SK-N-SH (cell line): ENCODE data around the gene GPR42. TPM values are rescaled to one million over a fixed set of nuclear protein-coding genes. Genes with fewer than 3 reads are reported as not detected.
"Not testable (repeated sequence)": the region's sequence is repeated elsewhere in the genome, so short reads cannot be mapped to it uniquely, and the experiment has no call there.

Experiments used
- CTCF ChIA-PET: fragments of 300-600, 350-600 bp; formaldehyde crosslinking; extraction: SDS; loops from one replicate; lab custom pipeline; 2021; lab: Yijun Ruan, JAX
- POLR2A ChIA-PET: fragments of 350-600 bp; sonication (Branson Sonifier 250); formaldehyde crosslinking; extraction: SDS; loops from one replicate; lab custom pipeline; 2020; ENCODE audit warnings: antibody characterized with exemption, inconsistent platforms; lab: Yijun Ruan, JAX
- DNase-seq: peaks from one replicate; pipeline ENCODE4 v3.0.0; 2012
- H2AFZ ChIP-seq: fragments of 200-600 bp; sonication (generic); 2 replicates; pipeline ENCODE4 v1.8.1; 2016; ENCODE audit warnings: antibody characterized with exemption, mild to moderate bottlenecking, low read depth
- H3F3A ChIP-seq: fragments of 200-600 bp; sonication (generic); replicated peaks from 2 replicates; pipeline ENCODE3; 2016; ENCODE audit warnings: antibody characterized with exemption, mild to moderate bottlenecking; ENCODE audit not compliant: insufficient read depth
- H3K27ac ChIP-seq, 2 experiments: fragments of 200-500 bp in 1 of 2; fragments of 200-600 bp in 1 of 2; sonication (Bioruptor generic) in 1 of 2; sonication (generic), shearing (Covaris generic) in 1 of 2; 2 replicates each; pipeline versions ENCODE4 v1.5.1 to v1.6.1; 2014 to 2016; ENCODE audit warnings: low read depth in 2 of 2, inconsistent platforms in 1 of 2, low read length in 1 of 2, mild to moderate bottlenecking in 1 of 2, mixed read lengths in 1 of 2
- H3K27me3 ChIP-seq: fragments of 200-600 bp; sonication (generic), shearing (Covaris generic); 2 replicates; pipeline ENCODE4 v1.6.1; 2016; ENCODE audit warnings: mixed run types; ENCODE audit not compliant: insufficient read depth
- H3K36me3 ChIP-seq, 2 experiments: fragments of 200-500 bp in 1 of 2; fragments of 200-600 bp in 1 of 2; sonication (Bioruptor generic) in 1 of 2; sonication (generic) in 1 of 2; replicated peaks in 1 of 2; 2 replicates each; pipeline versions ENCODE3 to v1.5.1; 2014 to 2016; ENCODE audit warnings: low read length in 1 of 2, mild to moderate bottlenecking in 1 of 2; ENCODE audit not compliant: insufficient read depth in 2 of 2, control insufficient read depth in 1 of 2
- H3K4me1 ChIP-seq, 2 experiments: fragments of 200-500 bp in 1 of 2; fragments of 200-600 bp in 1 of 2; sonication (Bioruptor generic) in 1 of 2; sonication (generic), shearing (Covaris generic) in 1 of 2; 2 replicates each; pipeline versions ENCODE4 v1.5.1 to v1.6.1; 2014 to 2016; ENCODE audit warnings: low read depth in 1 of 2, low read length in 1 of 2, mixed run types in 1 of 2; ENCODE audit not compliant: insufficient read depth in 2 of 2, control insufficient read depth in 1 of 2
- H3K4me2 ChIP-seq: fragments of 200-600 bp; sonication (generic), shearing (Covaris generic); 2 replicates; pipeline ENCODE4 v1.6.1; 2017; ENCODE audit warnings: mixed run types
- H3K4me3 ChIP-seq, 2 experiments: fragments of 200-500 bp in 1 of 2; fragments of 200-600 bp in 1 of 2; sonication (Bioruptor generic) in 1 of 2; sonication (generic), shearing (Covaris generic) in 1 of 2; 2 replicates each; pipeline versions ENCODE4 v1.5.1 to v1.8.1; 2014 to 2016; ENCODE audit warnings: low read depth in 2 of 2, inconsistent platforms in 1 of 2, low read length in 1 of 2, mild to moderate bottlenecking in 1 of 2, mixed read lengths in 1 of 2, moderate library complexity in 1 of 2
- H3K79me2 ChIP-seq: fragments of 200-600 bp; sonication (generic); 2 replicates; pipeline ENCODE4 v1.8.1; 2017; ENCODE audit warnings: mild to moderate bottlenecking; ENCODE audit not compliant: insufficient read depth
- H3K9ac ChIP-seq: fragments of 200-600 bp; sonication (generic); 2 replicates; pipeline ENCODE4 v1.6.1; 2017; ENCODE audit warnings: mixed run types
- H3K9me2 ChIP-seq: fragments of 200-600 bp; sonication (generic); 2 replicates; pipeline ENCODE4 v1.6.1; 2017; ENCODE audit warnings: mixed run types
- H3K9me3 ChIP-seq: fragments of 200-600 bp; sonication (generic); 2 replicates; pipeline ENCODE4 v1.6.1; 2017; ENCODE audit warnings: mixed run types, mild to moderate bottlenecking, moderate library complexity
- H4K20me1 ChIP-seq: fragments of 200-600 bp; sonication (generic); 2 replicates; pipeline ENCODE4 v1.6.1; 2017; ENCODE audit warnings: mild to moderate bottlenecking, mixed run types; ENCODE audit not compliant: insufficient read depth
- FOXJ3 ChIP-seq: sonication (generic); formaldehyde crosslinking; IDR thresholded peaks from 2 replicates; pipeline ENCODE4 v1.5.1; 2020; ENCODE audit warnings: mild to moderate bottlenecking, missing genetic modification reagents
- GATA2 ChIP-seq: sonication (generic); formaldehyde crosslinking; IDR thresholded peaks from 2 replicates; pipeline ENCODE4 v1.5.0; 2020; ENCODE audit warnings: mild to moderate bottlenecking, missing genetic modification reagents
- JUND ChIP-seq: IDR thresholded peaks from 2 replicates; pipeline ENCODE4 v1.4.0; 2012
- MEF2A ChIP-seq: IDR thresholded peaks from 2 replicates; pipeline ENCODE4 v1.4.0; 2012; ENCODE audit warnings: low read depth, borderline replicate concordance
- NRF1 ChIP-seq: IDR thresholded peaks from 2 replicates; pipeline ENCODE4 v1.6.1; 2012; ENCODE audit warnings: low read depth, mild to moderate bottlenecking, low read length
- POLR2AphosphoS5 ChIP-seq: IDR thresholded peaks from 2 replicates; pipeline ENCODE4 v1.6.1; 2012; ENCODE audit warnings: low read depth, low read length
- RAD21 ChIP-seq: IDR thresholded peaks from 2 replicates; pipeline ENCODE4 v1.6.1; 2012; ENCODE audit warnings: mild to moderate bottlenecking, low read length
- RFX5 ChIP-seq: IDR thresholded peaks from 2 replicates; pipeline ENCODE4 v1.6.1; 2012; ENCODE audit warnings: mild to moderate bottlenecking, improper control_type of control experiment, low read length
- RXRA ChIP-seq: IDR thresholded peaks from 2 replicates; pipeline ENCODE4 v1.4.0; 2012; ENCODE audit warnings: low read depth, mild to moderate bottlenecking, borderline replicate concordance
- TCF12 ChIP-seq: IDR thresholded peaks from 2 replicates; pipeline ENCODE4 v1.4.0; 2012
- TEAD4 ChIP-seq: IDR thresholded peaks from 2 replicates; pipeline ENCODE4 v1.4.0; 2012; ENCODE audit warnings: mild to moderate bottlenecking, borderline replicate concordance; ENCODE audit not compliant: insufficient read depth
- USF1 ChIP-seq: IDR thresholded peaks from 2 replicates; pipeline ENCODE4 v1.4.0; 2012; ENCODE audit warnings: low read depth, borderline replicate concordance
- USF2 ChIP-seq: fragments of 150-350 bp; IDR thresholded peaks from 2 replicates; pipeline ENCODE4 v1.6.1; 2017; ENCODE audit warnings: antibody characterized with exemption, low read length, low read depth, borderline replicate concordance
- ZBTB33 ChIP-seq: IDR thresholded peaks from 2 replicates; pipeline ENCODE4 v1.4.0; 2012; ENCODE audit warnings: low read depth, borderline replicate concordance
- WGBS: methylation state at CpG from one replicate; pipeline ENCODE4 v1.1.6; 2017; ENCODE audit warnings: low lambda C conversion rate; 5-methylcytosine and 5-hydroxymethylcytosine counted together
- polyA plus RNA-seq, 3 experiments: library from polyadenylated mRNA; depleted of rRNA; stranded (reverse); fragments of >200 nt; gene quantifications; 2 replicates each; pipeline ENCODE4 v1.2.3, GENCODE V29; 2012

Gene GPR42
- polyA plus RNA-seq, 1 of the 3 experiments (the other 2 are of a cell fraction): not detected

- no peak for DNase-seq
- peaks cover 25% of the 10 kb centered on the region; the same call in 1 of the 2 replicates for H3K27me3 ChIP-seq
- no peak overlapping the region for H3K27ac ChIP-seq
- no peak overlapping the region for H3K4me2 ChIP-seq
- no peaks in the 10 kb centered on the region for H4K20me1 ChIP-seq
- CTCF ChIA-PET: interaction anchor here (0.8 to 1.3 kb wide), 2 partner anchors 25 to 118 kb away, joined by 3 to 4 read pairs; no protein-coding TSS in a partner anchor
- H2AFZ ChIP-seq: no peak overlapping the region
- H3K79me2 ChIP-seq: no peaks in the 10 kb centered on the region
- H3K9me3 ChIP-seq: no peaks in the 10 kb centered on the region
- H3K9ac ChIP-seq: no peak overlapping the region
- TF ChIP-seq TCF12: no peak
- TF ChIP-seq RFX5: no peak
- TF ChIP-seq POLR2AphosphoS5: no peak
- H3F3A ChIP-seq: no peaks in the 10 kb centered on the region
- WGBS: 16% methylated on average over 1 of the region's 1 CpG
- no peaks in the 10 kb centered on the region for H3K36me3 ChIP-seq
- POLR2A ChIA-PET: no interaction called here
- no peak overlapping the region for H3K4me3 ChIP-seq
- no peaks in the 10 kb centered on the region for H3K4me1 ChIP-seq
- H3K9me2 ChIP-seq: no peaks in the 10 kb centered on the region
These were observed 6.8 kb downstream of the GPR42 start for GRCh38 chr19:35377656-35378055.

- TF ChIP-seq POLR2AphosphoS5: no peak
- no peak for TF ChIP-seq TEAD4
- TF ChIP-seq NRF1: no peak
- no peak for TF ChIP-seq ZBTB33
- no peak for TF ChIP-seq USF1
- no peak for TF ChIP-seq RAD21
- TF ChIP-seq GATA2: no peak
- TF ChIP-seq RXRA: no peak
- TF ChIP-seq RFX5: no peak
- no peak for TF ChIP-seq MEF2A
- TF ChIP-seq JUND: no peak
- TF ChIP-seq USF2: no peak
- TF ChIP-seq FOXJ3: no peak
- TF ChIP-seq, all 33 proteins: peak for 0
- ChIA-PET POLR2A (no interaction called here), CTCF (interaction anchor here (1.0 to 1.2 kb wide), 2 partner anchors 26 to 33 kb away, joined by 3 to 5 read pairs; no protein-coding TSS in a partner anchor)
These were observed 7.5 kb downstream of the GPR42 start for GRCh38 chr19:35378356-35378755.

GRCh38 chr19:35379545-35379944 is 8.7 kb downstream of the GPR42 start:
- H2AFZ ChIP-seq, H3K4me1 ChIP-seq, H3K27ac ChIP-seq, H3K79me2 ChIP-seq, H4K20me1 ChIP-seq, H3K9me3 ChIP-seq, H3K9me2 ChIP-seq, H3K36me3 ChIP-seq, DNase-seq, H3K9ac ChIP-seq, H3K4me2 ChIP-seq, H3F3A ChIP-seq, POLR2A ChIA-PET, H3K4me3 ChIP-seq: not testable (repeated sequence)
- peaks cover 17% of the 10 kb centered on the region; the same call in 1 of the 2 replicates for H3K27me3 ChIP-seq
- CTCF ChIA-PET: interaction anchor here (1.2 kb wide), 1 partner anchor 34 kb away, joined by 5 read pairs; no protein-coding TSS in a partner anchor
- 31% methylated on average over 5 of the region's 5 CpGs for WGBS

More at GRCh38 chr19:35378356-35378755, 7.5 kb downstream of the GPR42 start:
- Histone ChIP-seq H3K27ac (no peak overlapping the region), H3F3A (no peaks in the 10 kb centered on the region), H3K4me2 (no peak overlapping the region), H3K27me3 (peaks cover 22% of the 10 kb centered on the region; the same call in 1 of the 2 replicates), H3K9me2 (no peaks in the 10 kb centered on the region), H3K4me3 (no peak overlapping the region), H3K4me1 (no peaks in the 10 kb centered on the region), H3K79me2 (no peaks in the 10 kb centered on the region), H3K9ac (no peak overlapping the region), H3K9me3 (no peaks in the 10 kb centered on the region), H4K20me1 (no peaks in the 10 kb centered on the region), H2AFZ (no peak overlapping the region), H3K36me3 (no peaks in the 10 kb centered on the region)
- no peak for DNase-seq
- WGBS: 23% methylated on average over 3 of the region's 3 CpGs
